ENCODE data around the gene DNAI4.

DNA sequence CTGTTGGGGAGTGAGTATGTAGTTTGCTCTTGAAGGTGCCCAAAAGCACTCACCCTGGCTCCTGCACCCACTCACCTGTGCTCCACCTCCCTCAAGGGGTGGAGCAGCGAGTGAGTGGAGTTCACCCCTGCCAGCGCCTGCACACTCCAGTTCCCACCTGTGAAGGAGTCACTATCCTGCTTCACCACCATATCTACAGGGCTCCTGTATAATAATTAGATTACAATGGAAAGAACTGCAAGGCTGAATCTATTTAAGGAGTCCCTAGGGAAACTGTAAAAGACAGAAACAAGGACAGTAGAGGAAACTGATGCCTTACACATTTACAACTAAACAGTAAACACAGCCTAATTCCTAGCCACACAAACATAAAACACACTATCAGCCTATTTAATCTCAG lies 4.1 kb downstream of the DNAI4 start:
- TF ChIP-seq ZNF501 (tag by site-specific recombination; IDR thresholded peaks at IDR 0.05), result no peak
- TF ChIP-seq, protein P1, sequence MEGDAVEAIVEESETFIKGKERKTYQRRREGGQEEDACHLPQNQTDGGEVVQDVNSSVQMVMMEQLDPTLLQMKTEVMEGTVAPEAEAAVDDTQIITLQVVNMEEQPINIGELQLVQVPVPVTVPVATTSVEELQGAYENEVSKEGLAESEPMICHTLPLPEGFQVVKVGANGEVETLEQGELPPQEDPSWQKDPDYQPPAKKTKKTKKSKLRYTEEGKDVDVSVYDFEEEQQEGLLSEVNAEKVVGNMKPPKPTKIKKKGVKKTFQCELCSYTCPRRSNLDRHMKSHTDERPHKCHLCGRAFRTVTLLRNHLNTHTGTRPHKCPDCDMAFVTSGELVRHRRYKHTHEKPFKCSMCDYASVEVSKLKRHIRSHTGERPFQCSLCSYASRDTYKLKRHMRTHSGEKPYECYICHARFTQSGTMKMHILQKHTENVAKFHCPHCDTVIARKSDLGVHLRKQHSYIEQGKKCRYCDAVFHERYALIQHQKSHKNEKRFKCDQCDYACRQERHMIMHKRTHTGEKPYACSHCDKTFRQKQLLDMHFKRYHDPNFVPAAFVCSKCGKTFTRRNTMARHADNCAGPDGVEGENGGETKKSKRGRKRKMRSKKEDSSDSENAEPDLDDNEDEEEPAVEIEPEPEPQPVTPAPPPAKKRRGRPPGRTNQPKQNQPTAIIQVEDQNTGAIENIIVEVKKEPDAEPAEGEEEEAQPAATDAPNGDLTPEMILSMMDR (tag by site-specific recombination; IDR thresholded peaks at IDR 0.05), result no peak
- TF ChIP-seq TRIM28 (IDR thresholded peaks at IDR 0.05; ENCODE audit: borderline replicate concordance, low read length), result no peak

All from HEK293 (cell line).